ENCODE data around the gene ZFYVE21. TPM values are rescaled to one million over a fixed set of nuclear protein-coding genes. Genes with fewer than 3 reads are reported as not detected.

The ZFYVE21 gene
- total RNA-seq, result 39.5 and 42.3 TPM in 2 replicates

DNA sequence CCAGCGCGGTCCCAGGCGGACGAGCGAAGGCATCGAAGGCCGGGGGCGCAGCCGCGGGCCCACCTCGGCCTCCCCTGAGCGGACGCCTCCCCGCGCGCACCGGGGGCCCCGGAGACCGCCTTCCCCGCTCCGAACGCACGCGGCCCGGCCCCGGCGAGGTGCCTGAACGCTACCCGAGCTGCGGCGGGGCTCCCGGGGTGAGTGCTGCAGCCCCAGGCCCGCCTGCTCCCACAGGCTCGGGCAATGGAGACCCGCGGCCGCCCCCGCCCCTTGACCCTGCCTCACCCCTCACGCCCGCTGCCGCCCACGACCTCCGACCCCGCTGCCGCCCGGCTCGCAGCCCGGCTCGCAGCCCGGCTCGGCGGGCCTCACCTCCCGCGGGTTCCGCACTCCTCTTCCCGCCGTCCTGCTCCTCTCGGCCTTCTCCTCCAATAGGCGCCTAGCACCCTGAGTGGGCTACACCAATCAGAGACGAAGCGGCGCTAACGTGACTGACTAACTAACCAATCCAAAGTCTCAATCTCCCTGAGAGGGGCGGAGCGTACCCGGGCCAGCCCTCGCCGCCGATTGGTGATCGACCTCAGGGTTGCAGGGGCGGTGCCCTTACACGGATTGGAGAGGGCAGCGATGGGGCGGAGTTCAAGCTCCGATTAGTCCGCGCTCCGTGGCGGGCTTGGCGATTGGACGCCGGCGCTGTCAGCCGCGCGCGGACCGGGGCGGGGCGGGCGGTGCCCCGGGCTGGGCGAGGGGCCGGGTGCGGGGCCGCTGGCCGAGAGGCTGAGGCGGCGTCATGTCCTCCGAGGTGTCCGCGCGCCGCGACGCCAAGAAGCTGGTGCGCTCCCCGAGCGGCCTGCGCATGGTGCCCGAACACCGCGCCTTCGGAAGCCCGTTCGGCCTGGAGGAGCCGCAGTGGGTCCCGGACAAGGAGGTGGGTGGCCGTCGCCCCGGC lies at the start of gene ZFYVE21, which contains the start of gene XRCC3:
Gene ZFYVE21 (plus strand): TSS at position 759 of the 949 bp plus-strand sequence. CDS start 32 bp downstream, at position 791.
Gene XRCC3 (minus strand): TSS at position 400 of the 949 bp plus-strand sequence. CDS start 4,364 bp downstream, outside the sequence.

Small RNA genes lying within 50 kb of the gene (small RNA-seq; reads per million reads assigned to genes)
- not detected for gene RF00019

Other genes with a start within 250 kb of the ZFYVE21 start
- gene CKB, start 193.0 kb upstream of the ZFYVE21 start, total RNA-seq, result 9.2 and 13.7 TPM in 2 replicates
- gene TRMT61A, start 186.6 kb upstream of the ZFYVE21 start, total RNA-seq, result 11.0 and 14.3 TPM in 2 replicates
- 21.7 and 29.7 TPM in 2 replicates for gene BAG5, start 153.2 kb upstream of the ZFYVE21 start, total RNA-seq
- gene COA8, start 152.8 kb upstream of the ZFYVE21 start, total RNA-seq, result 18.0 and 18.4 TPM in 2 replicates
- gene KLC1, start 86.6 kb upstream of the ZFYVE21 start, total RNA-seq, result 123 and 171 TPM in 2 replicates
- gene XRCC3, start 359 bp upstream of the ZFYVE21 start, total RNA-seq, result 18.4 and 26.2 TPM in 2 replicates
- gene PPP1R13B, start 131.8 kb downstream of the ZFYVE21 start, total RNA-seq, result 2.3 and 3.3 TPM in 2 replicates
- gene TDRD9, start 212.6 kb downstream of the ZFYVE21 start, total RNA-seq, result 0.39 and 0.73 TPM in 2 replicates
- gene RD3L, start 226.7 kb downstream of the ZFYVE21 start, total RNA-seq, result not detected in 2 replicates